HCT116 (cell line): ENCODE measurements around the gene RNU2-1.

Experiments used
- CBX3 ChIP-seq: IDR thresholded peaks from 2 replicates; pipeline ENCODE4 v1.6.1; 2012; ENCODE audit warnings: low read depth
- EZH2 ChIP-seq: fragments of 200-600 bp; sonication (generic); IDR thresholded peaks from 2 replicates; pipeline ENCODE4 v1.6.1; 2017; ENCODE audit warnings: antibody characterized with exemption, mixed run types
- EZH2phosphoT487 ChIP-seq: fragments of 200-600 bp; IDR thresholded peaks from 2 replicates; pipeline ENCODE4 v1.6.1; 2018; ENCODE audit warnings: antibody characterized with exemption, borderline replicate concordance
- FOSL1 ChIP-seq: IDR thresholded peaks from 2 replicates; pipeline ENCODE4 v1.6.1; 2012; ENCODE audit warnings: low read depth
- MAX ChIP-seq: IDR thresholded peaks from 2 replicates; pipeline ENCODE4 v1.6.1; 2012
- POLR2A ChIP-seq: IDR thresholded peaks from 2 replicates; pipeline ENCODE4 v1.7.0; 2011; ENCODE audit warnings: borderline replicate concordance; ENCODE audit not compliant: insufficient read depth, insufficient read length; ENCODE audit errors: extremely low read depth
- POLR2AphosphoS5 ChIP-seq: IDR thresholded peaks from 2 replicates; pipeline ENCODE4 v1.6.1; 2011; ENCODE audit warnings: mild to moderate bottlenecking, low read depth, low read length, moderate library complexity
- SIN3A ChIP-seq: IDR thresholded peaks from 2 replicates; pipeline ENCODE4 v1.6.1; 2012; ENCODE audit warnings: low read depth
- SP1 ChIP-seq: IDR thresholded peaks from 2 replicates; pipeline ENCODE4 v1.6.1; 2012; ENCODE audit warnings: low read depth
- SRF ChIP-seq: IDR thresholded peaks from 2 replicates; pipeline ENCODE4 v1.6.1; 2012; ENCODE audit warnings: low read depth
- TF ChIP-seq, protein P1 (sequence below), 3 experiments: fragments of 200-600 bp in 1 of 3; sonication (generic) in 1 of 3; IDR thresholded peaks in 2 of 3; conservative IDR thresholded peaks in 1 of 3; 2 replicates each; pipeline ENCODE4 v1.5.1; 2012 to 2017; ENCODE audit warnings: low read depth in 2 of 3, low read length in 2 of 3, antibody characterized with exemption in 1 of 3, borderline replicate concordance in 1 of 3, control low read depth in 1 of 3, mild to moderate bottlenecking in 1 of 3, mixed read lengths in 1 of 3, mixed run types in 1 of 3, moderate library complexity in 1 of 3; ENCODE audit not compliant: insufficient read depth in 1 of 3
- TF ChIP-seq, protein P2 (sequence below): IDR thresholded peaks from 2 replicates; pipeline ENCODE4 v1.6.1; 2012

DNA sequence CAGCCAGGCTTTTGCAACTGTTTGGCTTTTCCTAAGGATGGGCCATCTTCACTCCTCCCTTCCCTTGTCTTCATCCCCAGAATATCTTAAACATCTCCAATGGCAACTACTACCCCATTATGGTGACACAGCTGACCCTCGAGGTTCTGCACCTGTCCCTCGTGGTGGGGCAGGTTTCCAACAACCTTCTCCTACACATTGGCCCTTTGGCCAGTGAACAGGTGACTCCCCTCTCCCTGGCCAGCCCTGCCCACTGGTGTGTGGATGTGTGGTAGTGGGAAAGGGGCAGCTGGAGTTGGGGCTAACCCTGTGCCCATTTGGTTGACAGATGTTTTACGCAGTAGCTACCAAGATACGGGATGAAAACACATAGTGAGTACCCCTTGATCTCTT is 17.4 kb downstream of the RNU2-1 start:
- TF ChIP-seq, protein P1, sequence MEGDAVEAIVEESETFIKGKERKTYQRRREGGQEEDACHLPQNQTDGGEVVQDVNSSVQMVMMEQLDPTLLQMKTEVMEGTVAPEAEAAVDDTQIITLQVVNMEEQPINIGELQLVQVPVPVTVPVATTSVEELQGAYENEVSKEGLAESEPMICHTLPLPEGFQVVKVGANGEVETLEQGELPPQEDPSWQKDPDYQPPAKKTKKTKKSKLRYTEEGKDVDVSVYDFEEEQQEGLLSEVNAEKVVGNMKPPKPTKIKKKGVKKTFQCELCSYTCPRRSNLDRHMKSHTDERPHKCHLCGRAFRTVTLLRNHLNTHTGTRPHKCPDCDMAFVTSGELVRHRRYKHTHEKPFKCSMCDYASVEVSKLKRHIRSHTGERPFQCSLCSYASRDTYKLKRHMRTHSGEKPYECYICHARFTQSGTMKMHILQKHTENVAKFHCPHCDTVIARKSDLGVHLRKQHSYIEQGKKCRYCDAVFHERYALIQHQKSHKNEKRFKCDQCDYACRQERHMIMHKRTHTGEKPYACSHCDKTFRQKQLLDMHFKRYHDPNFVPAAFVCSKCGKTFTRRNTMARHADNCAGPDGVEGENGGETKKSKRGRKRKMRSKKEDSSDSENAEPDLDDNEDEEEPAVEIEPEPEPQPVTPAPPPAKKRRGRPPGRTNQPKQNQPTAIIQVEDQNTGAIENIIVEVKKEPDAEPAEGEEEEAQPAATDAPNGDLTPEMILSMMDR (IDR thresholded peaks at IDR 0.05 in 2 of 3, conservative IDR thresholded peaks at IDR 0.05 in 1 of 3; ENCODE audit: borderline replicate concordance in 1 of 3, insufficient read depth in 1 of 3, low read depth in 2 of 3, low read length in 2 of 3) = no peak
- no peak for TF ChIP-seq EZH2phosphoT487
- no peak for TF ChIP-seq EZH2
- TF ChIP-seq, protein P2, sequence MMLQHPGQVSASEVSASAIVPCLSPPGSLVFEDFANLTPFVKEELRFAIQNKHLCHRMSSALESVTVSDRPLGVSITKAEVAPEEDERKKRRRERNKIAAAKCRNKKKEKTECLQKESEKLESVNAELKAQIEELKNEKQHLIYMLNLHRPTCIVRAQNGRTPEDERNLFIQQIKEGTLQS = no peak
- no peak for TF ChIP-seq POLR2A
- TF ChIP-seq SRF = no peak
- no peak for TF ChIP-seq SP1
- TF ChIP-seq SIN3A = no peak
- TF ChIP-seq MAX = no peak
- no peak for TF ChIP-seq FOSL1
- no peak for TF ChIP-seq POLR2AphosphoS5
- TF ChIP-seq CBX3 = no peak
